ENCODE measurements around the gene NFIC. TPM values are rescaled to one million over a fixed set of nuclear protein-coding genes. Genes with fewer than 3 reads are reported as not detected.

Gene NFIC
- total and polyA plus RNA-seq, 10 of the 15 experiments (the other 5 are each of a cell fraction or from before 2014, with no cell fraction given) = 0.71 to 53.5 (median 10.2) TPM

DNA sequence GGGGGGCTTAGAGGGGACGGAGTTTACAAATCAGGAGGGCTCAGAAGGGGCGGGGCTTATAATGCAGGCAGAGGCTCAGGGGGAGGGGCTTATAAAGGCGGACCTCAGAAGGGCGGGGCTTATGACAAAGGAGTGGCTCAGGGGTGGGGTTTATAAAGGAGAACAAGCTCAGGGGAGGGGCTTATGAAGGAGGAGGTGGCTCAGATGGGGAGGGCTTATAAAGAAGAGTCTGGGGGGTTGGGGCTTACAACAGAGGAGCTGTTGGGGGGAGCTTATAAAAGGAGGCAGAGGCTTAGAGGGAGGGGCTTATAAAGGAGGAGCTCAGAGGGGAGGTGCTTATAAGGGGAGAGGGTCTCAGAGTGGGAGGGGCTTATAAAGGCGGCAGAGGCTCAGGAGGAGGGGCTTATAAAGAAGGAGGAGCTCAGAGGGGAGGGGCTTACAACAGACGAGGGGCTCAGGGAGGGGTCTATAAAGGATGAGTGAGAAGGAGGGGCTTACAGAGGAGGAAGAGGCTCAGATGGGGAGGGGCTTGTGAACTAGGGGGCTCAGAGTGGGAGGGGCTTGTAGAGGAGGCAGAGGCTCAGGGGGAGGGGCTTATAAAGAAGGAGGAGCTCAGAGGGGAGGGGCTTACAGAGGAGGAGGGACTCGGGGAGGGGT is 112.9 kb downstream of the NFIC start:
- ChIA-PET POLR2A (interaction anchor here (0.6 kb wide), 1 partner anchor 169 kb away, joined by 3 read pairs; no protein-coding TSS in a partner anchor), SMC1A (ENCODE audit: uncharacterized antibody, unreplicated experiment) (no interaction called here), RAD21 (ENCODE audit: unreplicated experiment) (interaction anchor here (1.0 kb wide), 1 partner anchor 203 kb away, joined by 4 read pairs; no protein-coding TSS in a partner anchor), CTCF (interaction anchor here (0.6 to 2.1 kb wide), 4 partner anchors 10 to 175 kb away, joined by 3 to 9 read pairs (median 4); no protein-coding TSS in a partner anchor)
- FAIRE-seq = no peak
- TF ChIP-seq ZBTB40 (IDR thresholded peaks at IDR 0.05; ENCODE audit: borderline replicate concordance) (no peak), SREBF1 (IDR thresholded peaks at IDR 0.05; ENCODE audit: low read length) (no peak), GABPA (IDR thresholded peaks at IDR 0.05; ENCODE audit: low read depth) (no peak), JUNB (IDR thresholded peaks at IDR 0.05) (no peak), MTA3 (IDR thresholded peaks at IDR 0.05; ENCODE audit: borderline replicate concordance, low read length) (no peak), ZZZ3 (IDR thresholded peaks at IDR 0.05; ENCODE audit: control insufficient read depth, insufficient read length, low read depth) (no peak), RAD51 (IDR thresholded peaks at IDR 0.05) (no peak), RAD21 (IDR thresholded peaks at IDR 0.05; ENCODE audit: insufficient read depth, low read depth, low read length) (no peak), SP1 (IDR thresholded peaks at IDR 0.05; ENCODE audit: low read depth, low read length) (no peak), CUX1 (IDR thresholded peaks at IDR 0.05; ENCODE audit: insufficient replicate concordance, low read depth, low read length) (no peak)
- no peak for DNase-seq (ENCODE audit: low read depth, low spot score)
- no peaks in the 10 kb centered on the region for H3K36me3 ChIP-seq (ENCODE audit: control insufficient read depth in 2 of 2, insufficient read depth in 2 of 2, low read length in 1 of 2)
- peak; percentile 67 for ATAC-seq
- no peak overlapping the region for H3K27ac ChIP-seq (ENCODE audit: control insufficient read depth, insufficient read depth)
- H3K9me3 ChIP-seq (replicated peaks; ENCODE audit: control insufficient read depth, insufficient read depth, low read length) = no peaks in the 10 kb centered on the region; the same call in 2 of the 3 replicates
- no peak overlapping the region for H3K4me2 ChIP-seq (ENCODE audit: control insufficient read depth, insufficient read depth)
- no peaks in the 10 kb centered on the region for H3K79me2 ChIP-seq (ENCODE audit: control insufficient read depth, insufficient read depth, low read length)
- peaks cover 0 to 2% of the 10 kb centered on the region in 2 experiments; a peak in 3 of 4 replicates for H3K27me3 ChIP-seq (replicated peaks in 1 of 2; ENCODE audit: control insufficient read depth in 2 of 2, insufficient read depth in 2 of 2, low read length in 1 of 2)
- WGBS (ENCODE audit: insufficient coverage, insufficient replicate concordance, low lambda C conversion rate, missing lambda C conversion rate) = 5% methylated on average over 6 of the region's 7 CpGs
- H4K20me1 ChIP-seq (ENCODE audit: control insufficient read depth, insufficient read depth) = no peaks in the 10 kb centered on the region
- no peaks in the 10 kb centered on the region for H3K4me1 ChIP-seq (ENCODE audit: control insufficient read depth, insufficient read depth, low read length)
- H2AFZ ChIP-seq (ENCODE audit: control insufficient read depth, low read depth, low read length) = no peak overlapping the region
- intact Hi-C loops (cut with micrococcal nuclease; ENCODE audit: unreplicated experiment) = no loop called here
- no peak overlapping the region for H3K9ac ChIP-seq (ENCODE audit: control insufficient read depth, insufficient read depth, low read length)
- in situ Hi-C loops (cut with MboI) = no loop called here
- no peak overlapping the region for H3K4me3 ChIP-seq
- BruUV-seq (replicated peaks) = no TSS peak
